ENCODE measurements around the gene RNF26. TPM values are rescaled to one million over a fixed set of nuclear protein-coding genes. Genes with fewer than 3 reads are reported as not detected.

The RNF26 gene
- total and polyA plus RNA-seq, 10 of the 15 experiments (the other 5 are each of a cell fraction or from before 2014, with no cell fraction given), result 2.8 to 54.5 (median 17.7) TPM

DNA sequence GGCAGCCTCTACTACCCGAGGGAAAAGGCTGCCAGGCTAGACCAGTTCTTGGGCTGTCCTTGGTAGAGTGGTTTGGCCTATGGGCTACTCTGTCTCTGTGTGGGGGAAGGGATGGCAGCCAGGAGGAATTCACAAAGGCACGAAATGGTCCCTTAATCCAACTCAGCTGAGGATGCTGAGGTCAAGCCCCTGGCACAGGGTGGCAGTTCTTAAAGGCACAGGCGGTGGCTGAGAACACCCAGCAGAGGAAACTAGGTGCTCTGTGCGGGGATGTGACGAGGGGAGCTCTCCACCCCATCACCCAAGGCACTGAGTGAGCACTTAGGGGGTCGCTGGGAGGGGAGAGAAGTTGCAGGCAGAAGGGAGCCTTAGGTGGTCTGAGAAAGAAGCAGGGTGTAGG lies 12.3 kb downstream of the RNF26 start, which contains the start of gene MFRP:
Gene MFRP, minus strand, starts transcription at position 101 of the 400 bp plus-strand sequence. CDS start 192 bp downstream, outside the sequence.
- SMC1A ChIA-PET (ENCODE audit: uncharacterized antibody, unreplicated experiment), result no interaction called here
- no TSS peak for BruUV-seq (replicated peaks)
- ATAC-seq, result no peak
- Histone ChIP-seq H3K4me2 (ENCODE audit: control insufficient read depth, insufficient read depth) (no peak within 1 kb of the TSS), H4K20me1 (ENCODE audit: control insufficient read depth, insufficient read depth) (no peaks in the 10 kb centered on the region), H3K79me2 (ENCODE audit: control insufficient read depth, insufficient read depth, low read length) (no peaks in the 10 kb centered on the region), H3K27ac (ENCODE audit: control insufficient read depth, insufficient read depth) (no peak within 1 kb of the TSS), H3K9me3 (replicated peaks; ENCODE audit: control insufficient read depth, insufficient read depth, low read length) (no peaks in the 10 kb centered on the region), H3K4me3 (no peak within 1 kb of the TSS), H3K9ac (ENCODE audit: control insufficient read depth, insufficient read depth, low read length) (no peak within 1 kb of the TSS), H3K27me3 (replicated peaks in 1 of 2; ENCODE audit: control insufficient read depth in 2 of 2, insufficient read depth in 2 of 2, low read length in 1 of 2) (peaks cover 0 to 4% of the 10 kb centered on the region in 2 experiments; a peak in 3 of 4 replicates), H3K36me3 (ENCODE audit: control insufficient read depth in 2 of 2, insufficient read depth in 2 of 2, low read length in 1 of 2) (no peaks in the 10 kb centered on the region), H2AFZ (ENCODE audit: control insufficient read depth, low read depth, low read length) (no peak within 1 kb of the TSS), H3K4me1 (ENCODE audit: control insufficient read depth, insufficient read depth, low read length) (no peaks in the 10 kb centered on the region)
- no peak for FAIRE-seq
- 8% methylated on average over 6 of the region's 6 CpGs for WGBS (ENCODE audit: insufficient coverage, insufficient replicate concordance, low lambda C conversion rate, missing lambda C conversion rate)
- CTCF ChIA-PET, result interaction anchor here (3.0 kb wide), 1 partner anchor 8 kb away, joined by 13 read pairs; no protein-coding TSS in a partner anchor
- DNase-seq (ENCODE audit: low read depth, low spot score), result no peak
- TF ChIP-seq GABPA (IDR thresholded peaks at IDR 0.05; ENCODE audit: low read depth) (no peak), YY1 (IDR thresholded peaks at IDR 0.05; ENCODE audit: low read depth, low read length) (no peak), MYB (IDR thresholded peaks at IDR 0.05; ENCODE audit: borderline replicate concordance, low read depth, low read length) (no peak), CREM (IDR thresholded peaks at IDR 0.05; ENCODE audit: low read depth) (no peak), TBL1XR1 (IDR thresholded peaks at IDR 0.05; ENCODE audit: low read depth, low read length) (no peak), EGR1 (IDR thresholded peaks at IDR 0.05; ENCODE audit: borderline replicate concordance in 1 of 2, low read depth in 2 of 2, low read length in 2 of 2) (no peak)
- TF ChIP-seq, protein P1, sequence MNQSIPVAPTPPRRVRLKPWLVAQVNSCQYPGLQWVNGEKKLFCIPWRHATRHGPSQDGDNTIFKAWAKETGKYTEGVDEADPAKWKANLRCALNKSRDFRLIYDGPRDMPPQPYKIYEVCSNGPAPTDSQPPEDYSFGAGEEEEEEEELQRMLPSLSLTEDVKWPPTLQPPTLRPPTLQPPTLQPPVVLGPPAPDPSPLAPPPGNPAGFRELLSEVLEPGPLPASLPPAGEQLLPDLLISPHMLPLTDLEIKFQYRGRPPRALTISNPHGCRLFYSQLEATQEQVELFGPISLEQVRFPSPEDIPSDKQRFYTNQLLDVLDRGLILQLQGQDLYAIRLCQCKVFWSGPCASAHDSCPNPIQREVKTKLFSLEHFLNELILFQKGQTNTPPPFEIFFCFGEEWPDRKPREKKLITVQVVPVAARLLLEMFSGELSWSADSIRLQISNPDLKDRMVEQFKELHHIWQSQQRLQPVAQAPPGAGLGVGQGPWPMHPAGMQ (IDR thresholded peaks at IDR 0.05; ENCODE audit: borderline replicate concordance), result no peak
- TF ChIP-seq, protein P2, sequence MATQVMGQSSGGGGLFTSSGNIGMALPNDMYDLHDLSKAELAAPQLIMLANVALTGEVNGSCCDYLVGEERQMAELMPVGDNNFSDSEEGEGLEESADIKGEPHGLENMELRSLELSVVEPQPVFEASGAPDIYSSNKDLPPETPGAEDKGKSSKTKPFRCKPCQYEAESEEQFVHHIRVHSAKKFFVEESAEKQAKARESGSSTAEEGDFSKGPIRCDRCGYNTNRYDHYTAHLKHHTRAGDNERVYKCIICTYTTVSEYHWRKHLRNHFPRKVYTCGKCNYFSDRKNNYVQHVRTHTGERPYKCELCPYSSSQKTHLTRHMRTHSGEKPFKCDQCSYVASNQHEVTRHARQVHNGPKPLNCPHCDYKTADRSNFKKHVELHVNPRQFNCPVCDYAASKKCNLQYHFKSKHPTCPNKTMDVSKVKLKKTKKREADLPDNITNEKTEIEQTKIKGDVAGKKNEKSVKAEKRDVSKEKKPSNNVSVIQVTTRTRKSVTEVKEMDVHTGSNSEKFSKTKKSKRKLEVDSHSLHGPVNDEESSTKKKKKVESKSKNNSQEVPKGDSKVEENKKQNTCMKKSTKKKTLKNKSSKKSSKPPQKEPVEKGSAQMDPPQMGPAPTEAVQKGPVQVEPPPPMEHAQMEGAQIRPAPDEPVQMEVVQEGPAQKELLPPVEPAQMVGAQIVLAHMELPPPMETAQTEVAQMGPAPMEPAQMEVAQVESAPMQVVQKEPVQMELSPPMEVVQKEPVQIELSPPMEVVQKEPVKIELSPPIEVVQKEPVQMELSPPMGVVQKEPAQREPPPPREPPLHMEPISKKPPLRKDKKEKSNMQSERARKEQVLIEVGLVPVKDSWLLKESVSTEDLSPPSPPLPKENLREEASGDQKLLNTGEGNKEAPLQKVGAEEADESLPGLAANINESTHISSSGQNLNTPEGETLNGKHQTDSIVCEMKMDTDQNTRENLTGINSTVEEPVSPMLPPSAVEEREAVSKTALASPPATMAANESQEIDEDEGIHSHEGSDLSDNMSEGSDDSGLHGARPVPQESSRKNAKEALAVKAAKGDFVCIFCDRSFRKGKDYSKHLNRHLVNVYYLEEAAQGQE (IDR thresholded peaks at IDR 0.05; ENCODE audit: low read depth, low read length), result no peak
- TF ChIP-seq, protein P3, sequence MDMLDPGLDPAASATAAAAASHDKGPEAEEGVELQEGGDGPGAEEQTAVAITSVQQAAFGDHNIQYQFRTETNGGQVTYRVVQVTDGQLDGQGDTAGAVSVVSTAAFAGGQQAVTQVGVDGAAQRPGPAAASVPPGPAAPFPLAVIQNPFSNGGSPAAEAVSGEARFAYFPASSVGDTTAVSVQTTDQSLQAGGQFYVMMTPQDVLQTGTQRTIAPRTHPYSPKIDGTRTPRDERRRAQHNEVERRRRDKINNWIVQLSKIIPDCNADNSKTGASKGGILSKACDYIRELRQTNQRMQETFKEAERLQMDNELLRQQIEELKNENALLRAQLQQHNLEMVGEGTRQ (IDR thresholded peaks at IDR 0.05; ENCODE audit: borderline replicate concordance, low read depth, low read length), result no peak
- in situ Hi-C loops (cut with MboI) (no loop called here), intact Hi-C loops (cut with micrococcal nuclease; ENCODE audit: unreplicated experiment) (no loop called here)
- RAD21 ChIA-PET (ENCODE audit: unreplicated experiment), result no interaction called here
- POLR2A ChIA-PET, result no interaction called here
